CD14-positive monocyte (primary cell): ENCODE data around the gene BPTF. TPM values are rescaled to one million over a fixed set of nuclear protein-coding genes. Genes with fewer than 3 reads are reported as not detected.
A peak's percentile ranks its signal among the peaks of the same experiment; 100 is the strongest.

Experiments
- DNase-seq, 3 donors: peaks; one replicate each; pipeline ENCODE4 v3.0.0-alpha.2; 2011 to 2022
- H2AFZ ChIP-seq: 2 replicates; pipeline ENCODE4 v1.6.0; 2012; ENCODE audit warnings: mild to moderate bottlenecking, low read depth, low read length, inconsistent platforms; ENCODE audit not compliant: insufficient read depth, poor library complexity, severe bottlenecking
- H3K27ac ChIP-seq, 2 donors: 1 replicate in 1 of 2; 2 replicates in 1 of 2; pipeline ENCODE4 v1.5.1; 2012 to 2013; ENCODE audit warnings: low read length in 2 of 2, control low read depth in 1 of 2, inconsistent platforms in 1 of 2, low read depth in 1 of 2, mild to moderate bottlenecking in 1 of 2
- H3K27me3 ChIP-seq, 2 donors: one replicate each; pipeline versions ENCODE4 v1.6.0 to v1.6.1; 2011 to 2013; ENCODE audit warnings: low read length in 2 of 2; ENCODE audit not compliant: control insufficient read depth in 2 of 2, insufficient read depth in 2 of 2
- H3K36me3 ChIP-seq, 2 donors: replicated peaks in 1 of 2; 1 replicate in 1 of 2; 2 replicates in 1 of 2; pipeline versions ENCODE4 v1.5.1 to v1.6.1; 2012 to 2013; ENCODE audit warnings: low read length in 2 of 2, control low read depth in 1 of 2, inconsistent platforms in 1 of 2, mild to moderate bottlenecking in 1 of 2; ENCODE audit not compliant: insufficient read depth in 2 of 2, control insufficient read depth in 1 of 2
- H3K4me1 ChIP-seq, 2 donors: 1 replicate in 1 of 2; 2 replicates in 1 of 2; pipeline versions ENCODE4 v1.5.1 to v1.6.1; 2012 to 2013; ENCODE audit warnings: low read length in 2 of 2, control low read depth in 1 of 2, inconsistent platforms in 1 of 2, mild to moderate bottlenecking in 1 of 2, moderate library complexity in 1 of 2; ENCODE audit not compliant: insufficient read depth in 2 of 2, control insufficient read depth in 1 of 2
- H3K4me2 ChIP-seq: replicated peaks from 2 replicates; pipeline ENCODE3; 2012; ENCODE audit warnings: low read length, moderate library complexity, mild to moderate bottlenecking; ENCODE audit not compliant: poor library complexity, severe bottlenecking; ENCODE audit errors: extremely low read depth
- H3K4me3 ChIP-seq, 3 experiments: fragments of 200-600 bp in 1 of 3; sonication (generic) in 1 of 3; replicated peaks in 1 of 3; 1 replicate in 2 of 3; 2 replicates in 1 of 3; pipeline ENCODE4 v1.5.1; 2011 to 2013; ENCODE audit warnings: low read length in 3 of 3, mild to moderate bottlenecking in 3 of 3, control low read depth in 2 of 3, low read depth in 2 of 3, inconsistent platforms in 1 of 3, moderate library complexity in 1 of 3
- H3K79me2 ChIP-seq: 2 replicates; pipeline ENCODE4 v1.6.0; 2012; ENCODE audit warnings: mild to moderate bottlenecking, control low read depth, inconsistent platforms, low read length, moderate library complexity; ENCODE audit not compliant: insufficient read depth
- H3K9ac ChIP-seq: 2 replicates; pipeline ENCODE4 v1.6.0; 2017; ENCODE audit warnings: low read length, mild to moderate bottlenecking; ENCODE audit not compliant: insufficient read depth, poor library complexity, severe bottlenecking
- H3K9me3 ChIP-seq, 2 donors: replicated peaks in 1 of 2; 1 replicate in 1 of 2; 2 replicates in 1 of 2; pipeline versions ENCODE4 v1.5.1 to v1.6.1; 2012 to 2013; ENCODE audit warnings: low read length in 2 of 2, control low read depth in 1 of 2; ENCODE audit not compliant: control insufficient read depth in 1 of 2, insufficient read depth in 1 of 2
- H4K20me1 ChIP-seq: 2 replicates; pipeline ENCODE4 v1.6.0; 2012; ENCODE audit warnings: mild to moderate bottlenecking, low read length, control low read depth, moderate library complexity; ENCODE audit not compliant: insufficient read depth
- H3K27ac Mint-ChIP-seq, 7 donors: one replicate each; pipeline ENCODE4 v1.8.0; 2020; ENCODE audit warnings: mild to moderate bottlenecking in 7 of 7, mixed read lengths in 7 of 7, moderate library complexity in 6 of 7, inconsistent platforms in 2 of 7
- H3K27me3 Mint-ChIP-seq, 3 donors: one replicate each; pipeline ENCODE4 v1.8.0; 2021 to 2022; ENCODE audit warnings: low read depth in 3 of 3, mild to moderate bottlenecking in 3 of 3, mixed read lengths in 3 of 3, moderate library complexity in 3 of 3, inconsistent platforms in 1 of 3
- H3K36me3 Mint-ChIP-seq, 2 donors: one replicate each; pipeline ENCODE4 v1.8.0; 2020; ENCODE audit warnings: mixed read lengths in 2 of 2, inconsistent platforms in 1 of 2, mild to moderate bottlenecking in 1 of 2
- H3K4me1 Mint-ChIP-seq: one replicate; pipeline ENCODE4 v1.8.0; 2020; ENCODE audit warnings: mild to moderate bottlenecking, mixed read lengths
- H3K4me3 Mint-ChIP-seq, 2 donors: one replicate each; pipeline ENCODE4 v1.8.0; 2020; ENCODE audit warnings: mild to moderate bottlenecking in 2 of 2, mixed read lengths in 2 of 2, moderate library complexity in 1 of 2
- H3K9me3 Mint-ChIP-seq, 7 donors: one replicate each; pipeline ENCODE4 v1.8.0; 2020 to 2022; ENCODE audit warnings: mixed read lengths in 7 of 7, mild to moderate bottlenecking in 6 of 7, moderate library complexity in 6 of 7, inconsistent platforms in 2 of 7
- WGBS: methylation state at CpG from one replicate; pipeline ENCODE4 v1.1.5; 2013; ENCODE audit warnings: missing lambda C conversion rate; ENCODE audit not compliant: insufficient coverage; 5-methylcytosine and 5-hydroxymethylcytosine counted together
- intact Hi-C, 2 donors: fragments of 100-400 bp; cut with micrococcal nuclease; formaldehyde crosslinking; loops; one replicate each; pipeline versions ENCODE4 v1.15.0 to v1.15.1; 2023
- polyA plus RNA-seq, 3 donors: library from polyadenylated mRNA; depleted of rRNA in 1 of 3; unstranded in 2 of 3; stranded (reverse) in 1 of 3; fragments of 300-500 nt in 2 of 3; fragments of >200 nt in 1 of 3; fragmentation: Illumina TruSeq in 2 of 3; gene quantifications; 1 replicate in 2 of 3; 2 replicates in 1 of 3; pipeline ENCODE4 v1.2.3, GENCODE V29; 2012 to 2021
- TF ChIP-seq, protein P1 (sequence below): fragments of 200-600 bp; IDR thresholded peaks from one replicate; pipeline ENCODE4 v1.8.0; 2022; ENCODE audit warnings: antibody characterized with exemption, mild to moderate bottlenecking

The BPTF gene
- polyA plus RNA-seq, 3 donors: 1.9 to 51.1 (median 4.5) TPM

- no peaks in the 10 kb centered on the region for H3K27me3 Mint-ChIP-seq
- 100% methylated on average over 1 of the region's 9 CpGs for WGBS
- intact Hi-C loops: no loop called here
Measured at GRCh38 chr17:67982034-67982640, 156.8 kb downstream of the BPTF start.

DNA sequence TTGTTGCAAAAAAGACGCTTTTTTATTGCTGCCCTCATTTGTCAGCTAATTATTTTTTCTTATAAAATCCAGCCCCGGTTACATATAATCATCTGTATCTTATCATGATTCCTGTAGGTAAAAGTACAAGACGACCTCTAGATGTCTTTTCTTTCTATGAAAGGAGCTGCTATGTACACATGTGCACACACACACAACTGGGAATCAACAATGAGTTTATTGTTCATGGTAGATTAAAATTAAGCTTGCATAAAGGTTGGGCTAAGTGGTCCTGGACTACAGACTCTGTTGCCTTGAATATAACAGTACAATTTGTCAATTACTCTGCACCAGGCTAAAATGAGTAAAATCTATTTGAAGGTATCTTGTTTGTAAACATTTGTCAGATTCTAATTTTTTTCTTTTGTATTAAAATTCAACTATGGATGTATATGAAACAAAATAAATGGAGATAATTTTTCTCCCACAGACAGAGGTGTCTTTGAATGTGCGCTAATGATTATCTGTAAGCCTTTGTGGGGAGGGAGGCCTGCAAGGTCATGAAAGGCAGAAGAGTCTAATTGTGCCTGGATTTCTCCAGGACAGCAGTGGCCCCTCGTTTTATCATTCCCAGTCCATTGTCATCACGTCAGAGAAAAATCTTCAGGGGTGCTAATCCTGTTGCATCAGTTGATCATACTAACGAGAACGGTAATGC is 157.5 kb downstream of the BPTF start:
- Histone ChIP-seq H3K27me3 (no peaks in the 10 kb centered on the region), H4K20me1 (no peaks in the 10 kb centered on the region), H3K4me1 (no peaks in the 10 kb centered on the region), H3K27ac (no peak overlapping the region), H3K4me3 (no peak overlapping the region), H3K9me3 (no peaks in the 10 kb centered on the region), H3K9ac (no peak overlapping the region), H3K36me3 (peaks cover 25 to 52% of the 10 kb centered on the region in 2 donors), H2AFZ (no peak overlapping the region), H3K79me2 (no peaks in the 10 kb centered on the region), H3K4me2 (no peak overlapping the region)
- intact Hi-C loops: no loop called here
- Mint-ChIP-seq H3K4me1 (no peaks in the 10 kb centered on the region), H3K9me3 (no peaks in the 10 kb centered on the region), H3K4me3 (no peak overlapping the region), H3K27ac (peak overlapping the region in 1 of 7 donors; percentile 50), H3K27me3 (no peaks in the 10 kb centered on the region), H3K36me3 (peaks cover 30 to 40% of the 10 kb centered on the region in 2 donors)
- no peak for DNase-seq
- WGBS: 100% methylated on average over 1 of the region's 8 CpGs
- TF ChIP-seq, protein P1, sequence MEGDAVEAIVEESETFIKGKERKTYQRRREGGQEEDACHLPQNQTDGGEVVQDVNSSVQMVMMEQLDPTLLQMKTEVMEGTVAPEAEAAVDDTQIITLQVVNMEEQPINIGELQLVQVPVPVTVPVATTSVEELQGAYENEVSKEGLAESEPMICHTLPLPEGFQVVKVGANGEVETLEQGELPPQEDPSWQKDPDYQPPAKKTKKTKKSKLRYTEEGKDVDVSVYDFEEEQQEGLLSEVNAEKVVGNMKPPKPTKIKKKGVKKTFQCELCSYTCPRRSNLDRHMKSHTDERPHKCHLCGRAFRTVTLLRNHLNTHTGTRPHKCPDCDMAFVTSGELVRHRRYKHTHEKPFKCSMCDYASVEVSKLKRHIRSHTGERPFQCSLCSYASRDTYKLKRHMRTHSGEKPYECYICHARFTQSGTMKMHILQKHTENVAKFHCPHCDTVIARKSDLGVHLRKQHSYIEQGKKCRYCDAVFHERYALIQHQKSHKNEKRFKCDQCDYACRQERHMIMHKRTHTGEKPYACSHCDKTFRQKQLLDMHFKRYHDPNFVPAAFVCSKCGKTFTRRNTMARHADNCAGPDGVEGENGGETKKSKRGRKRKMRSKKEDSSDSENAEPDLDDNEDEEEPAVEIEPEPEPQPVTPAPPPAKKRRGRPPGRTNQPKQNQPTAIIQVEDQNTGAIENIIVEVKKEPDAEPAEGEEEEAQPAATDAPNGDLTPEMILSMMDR: no peak

More at GRCh38 chr17:67982034-67982640, 156.8 kb downstream of the BPTF start:
- Histone ChIP-seq H3K27ac (no peak overlapping the region), H2AFZ (no peak overlapping the region), H3K9me3 (no peaks in the 10 kb centered on the region), H3K27me3 (no peaks in the 10 kb centered on the region), H4K20me1 (no peaks in the 10 kb centered on the region), H3K9ac (no peak overlapping the region), H3K79me2 (no peaks in the 10 kb centered on the region), H3K4me2 (no peak overlapping the region), H3K36me3 (peaks cover 27 to 56% of the 10 kb centered on the region in 2 donors), H3K4me3 (no peak overlapping the region), H3K4me1 (no peaks in the 10 kb centered on the region)
- H3K36me3 Mint-ChIP-seq: peaks cover 32 to 45% of the 10 kb centered on the region in 2 donors
- H3K4me1 Mint-ChIP-seq: no peaks in the 10 kb centered on the region
- no peak overlapping the region for H3K4me3 Mint-ChIP-seq
- peak overlapping the region in 1 of 7 donors; percentile 50 for H3K27ac Mint-ChIP-seq
- DNase-seq: no peak
- no peaks in the 10 kb centered on the region for H3K9me3 Mint-ChIP-seq
- TF ChIP-seq, protein P1: no peak
